HG03064 (cell line): ENCODE data around the gene NUDT7.
A peak's percentile ranks its signal among the peaks of the same experiment; 100 is the strongest.

ENCODE experiments used
- ATAC-seq: cut with Tn5 transposase; IDR thresholded peaks from one replicate; pipeline ENCODE4 v1.9.1; 2021; ENCODE audit warnings: low read depth; ENCODE audit not compliant: unreplicated experiment

Gene NUDT7

DNA sequence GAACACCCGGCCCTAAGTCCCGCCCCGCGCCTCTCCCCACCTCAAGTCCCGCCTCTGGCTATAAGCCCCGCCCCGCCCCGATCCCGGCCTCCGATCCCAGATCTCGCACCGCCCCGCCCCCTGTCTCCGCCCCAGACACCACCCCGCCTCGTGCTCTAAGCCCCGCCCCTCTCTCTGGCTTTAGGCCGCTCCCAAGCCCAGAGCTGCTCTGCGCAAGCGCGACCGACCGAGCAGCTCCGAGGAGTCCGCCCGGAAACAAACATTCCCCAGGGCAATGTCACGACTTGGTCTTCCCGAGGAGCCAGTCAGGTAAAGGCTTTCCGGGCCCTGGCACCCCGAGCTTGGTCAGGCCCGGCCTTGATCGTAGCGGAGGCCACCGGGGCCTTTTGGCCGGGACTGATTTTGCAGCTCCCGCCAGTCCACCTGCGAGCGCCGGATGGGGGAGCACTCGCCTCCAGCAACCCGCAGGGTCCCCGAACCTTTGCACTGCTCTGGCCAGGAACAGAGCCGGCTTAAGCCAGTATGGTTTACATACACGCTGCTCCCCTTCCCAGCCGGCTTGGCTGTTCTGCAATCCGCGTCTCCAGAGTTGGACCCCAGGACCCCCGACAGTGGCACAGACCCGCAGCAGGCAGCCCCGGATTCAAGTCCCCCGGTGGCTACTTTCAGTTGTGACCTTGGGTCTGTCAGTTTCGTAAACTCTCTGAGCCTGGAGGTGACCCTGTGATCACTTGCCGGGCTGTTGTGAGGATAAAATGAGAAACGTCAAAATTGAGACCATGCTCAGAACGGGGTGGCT, at the start of gene NUDT7:
TSS of gene NUDT7 (plus strand) at position 206 of the 799 bp plus-strand sequence. CDS start at position 275, 69 bp downstream.
- ATAC-seq = peak; percentile 94

DNA sequence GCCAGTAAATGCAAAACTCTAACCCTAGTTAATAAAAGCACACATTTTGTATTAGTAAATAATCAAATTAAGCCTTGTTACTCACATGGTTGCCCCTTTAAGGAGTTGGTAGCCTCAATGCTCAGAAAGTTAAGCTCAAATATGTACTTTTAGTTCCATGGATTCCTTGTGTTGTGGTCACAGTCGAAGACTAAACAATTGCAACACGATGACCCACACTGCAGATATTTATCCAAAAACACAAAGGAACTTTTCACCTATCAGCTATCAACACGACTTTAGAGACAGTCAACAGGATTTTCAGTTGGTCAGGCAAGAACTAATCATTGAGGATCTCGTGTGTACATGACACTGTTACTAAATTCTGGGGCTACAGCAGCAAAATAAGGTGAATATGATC, 47.4 kb upstream of the NUDT7 start:
- ATAC-seq = no peak

DNA sequence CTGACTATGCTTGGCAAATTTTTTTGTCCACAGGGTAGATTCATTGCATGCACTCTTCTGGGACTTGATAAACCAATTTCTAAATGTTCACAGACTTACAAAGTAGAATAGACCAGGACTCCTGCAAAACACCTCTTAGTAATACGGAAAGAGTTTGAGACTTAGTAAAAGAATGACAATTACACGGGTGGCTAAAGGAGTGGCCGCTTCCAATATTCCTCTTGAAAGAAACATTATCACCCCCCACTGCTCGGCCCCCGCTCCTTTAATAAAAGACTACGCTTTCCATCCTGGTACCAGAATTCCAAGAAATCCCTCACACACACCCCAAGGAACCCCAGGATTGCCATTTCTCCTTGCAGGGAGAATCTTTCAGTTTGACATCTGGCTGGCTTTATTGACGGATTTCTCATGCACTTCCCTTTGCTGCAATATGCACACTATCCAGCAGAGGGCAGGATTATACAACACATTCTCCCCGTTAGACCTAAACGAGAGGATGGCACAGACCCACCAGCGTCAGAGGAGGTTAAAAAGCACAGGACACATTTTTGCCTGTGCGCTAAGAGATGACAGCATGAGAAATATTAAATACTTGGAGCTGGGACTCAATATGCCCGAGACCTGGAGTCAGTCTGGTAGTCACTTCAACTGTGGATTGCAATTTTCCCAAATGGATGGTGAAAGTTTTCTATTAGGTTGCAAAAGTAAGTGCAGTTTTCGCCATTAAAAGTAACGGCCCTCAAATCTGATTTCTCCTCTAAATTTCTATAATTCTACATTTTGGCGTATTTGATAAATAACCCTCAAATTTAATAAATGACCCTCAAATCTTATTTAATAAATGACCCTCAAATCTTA, 46.6 kb upstream of the NUDT7 start:
- ATAC-seq = peak; percentile 67

DNA sequence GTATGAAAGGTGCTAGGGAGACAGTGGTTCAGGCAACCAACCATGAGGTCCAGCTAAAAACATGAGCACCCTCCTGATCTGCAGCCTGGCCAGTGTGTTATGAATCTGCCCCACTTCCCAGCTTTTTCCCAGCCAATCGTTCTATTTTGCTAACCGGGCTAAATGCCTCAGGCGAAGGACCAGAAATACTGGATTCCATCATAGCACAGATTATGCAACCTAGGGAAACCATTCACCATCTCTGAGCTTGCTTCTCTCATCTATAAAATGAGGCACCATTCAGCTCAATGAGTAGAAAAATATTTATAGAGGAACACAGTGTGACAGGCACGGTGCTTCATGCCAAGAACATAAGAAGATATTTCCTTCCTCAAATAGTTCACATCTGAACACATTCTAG, 45.2 kb upstream of the NUDT7 start:
- ATAC-seq = no peak

DNA sequence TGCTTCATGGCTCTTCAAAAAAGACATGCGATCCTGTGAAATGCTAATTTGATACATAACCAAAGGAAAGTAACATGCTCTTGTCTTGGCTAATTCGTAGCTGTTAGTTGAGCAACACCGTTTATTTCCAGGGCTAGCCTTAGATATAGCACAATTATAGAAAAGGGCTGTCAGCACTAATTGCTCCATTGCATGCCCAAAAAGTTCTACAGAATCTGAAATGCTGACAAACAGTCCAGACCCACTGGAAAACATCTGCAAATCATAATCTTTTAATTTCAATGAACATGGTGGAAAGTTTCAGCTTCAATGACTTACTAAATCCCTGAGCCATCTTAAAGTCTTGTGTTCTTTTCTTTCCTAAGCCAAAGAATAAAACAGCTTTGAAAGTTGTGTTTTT, 42.9 kb upstream of the NUDT7 start:
- no peak for ATAC-seq

DNA sequence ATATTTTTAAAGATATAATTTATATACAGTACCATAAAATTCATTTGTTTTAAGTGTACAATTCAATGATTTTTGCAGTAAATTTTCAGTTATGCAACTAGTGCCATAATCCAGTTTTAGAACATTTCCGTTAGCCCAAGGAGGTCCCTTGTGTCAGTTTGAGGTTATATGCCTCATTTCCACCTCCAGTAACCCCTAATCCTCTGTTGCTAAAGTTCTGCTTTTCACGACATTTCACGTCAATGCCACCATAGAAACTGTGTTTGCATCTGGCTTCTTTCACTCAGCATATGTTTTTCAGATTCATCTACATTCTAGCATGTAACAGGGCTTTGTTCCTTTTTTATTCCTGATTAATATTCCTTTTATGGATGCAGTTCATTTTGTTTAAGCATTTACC, 42.4 kb upstream of the NUDT7 start:
- ATAC-seq = no peak

DNA sequence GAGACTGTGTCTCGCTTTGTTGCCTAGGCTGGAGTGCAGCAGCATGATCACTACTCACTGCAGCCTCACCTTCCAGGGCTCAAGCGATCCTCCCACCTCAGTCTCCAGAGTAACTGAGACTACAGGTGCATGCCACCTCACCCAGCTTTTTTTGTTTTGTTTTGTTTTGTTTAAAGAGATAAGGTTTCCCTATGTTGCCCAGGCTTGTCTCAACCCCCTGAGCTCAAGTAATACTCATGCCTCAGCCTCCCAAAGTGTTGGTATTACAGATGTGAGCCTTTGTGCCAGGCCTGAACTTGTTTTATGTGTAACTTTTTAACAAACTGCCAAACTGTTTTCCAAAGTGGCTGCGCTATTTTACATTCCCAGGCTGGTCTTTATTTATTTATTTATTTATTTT, 41.8 kb upstream of the NUDT7 start:
- ATAC-seq = no peak

DNA sequence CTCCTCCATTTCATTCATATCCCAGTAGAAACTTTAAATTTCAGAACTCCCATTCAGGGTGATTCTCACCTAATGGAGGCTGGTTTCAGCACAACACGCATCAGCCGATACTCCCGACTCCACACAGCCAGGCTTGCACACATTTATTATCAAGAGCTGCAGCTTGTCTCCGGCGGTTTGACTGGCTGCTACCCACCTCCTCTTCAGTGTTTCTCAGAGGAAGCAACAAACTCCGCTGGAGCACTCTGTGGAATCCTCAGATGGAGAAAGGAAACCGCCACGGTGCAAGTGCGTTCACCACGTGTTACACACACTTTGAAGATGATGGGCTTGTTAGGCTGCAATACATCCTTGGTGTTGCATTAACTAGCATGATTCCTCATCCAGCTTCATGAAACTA, 39.7 kb upstream of the NUDT7 start:
- no peak for ATAC-seq

DNA sequence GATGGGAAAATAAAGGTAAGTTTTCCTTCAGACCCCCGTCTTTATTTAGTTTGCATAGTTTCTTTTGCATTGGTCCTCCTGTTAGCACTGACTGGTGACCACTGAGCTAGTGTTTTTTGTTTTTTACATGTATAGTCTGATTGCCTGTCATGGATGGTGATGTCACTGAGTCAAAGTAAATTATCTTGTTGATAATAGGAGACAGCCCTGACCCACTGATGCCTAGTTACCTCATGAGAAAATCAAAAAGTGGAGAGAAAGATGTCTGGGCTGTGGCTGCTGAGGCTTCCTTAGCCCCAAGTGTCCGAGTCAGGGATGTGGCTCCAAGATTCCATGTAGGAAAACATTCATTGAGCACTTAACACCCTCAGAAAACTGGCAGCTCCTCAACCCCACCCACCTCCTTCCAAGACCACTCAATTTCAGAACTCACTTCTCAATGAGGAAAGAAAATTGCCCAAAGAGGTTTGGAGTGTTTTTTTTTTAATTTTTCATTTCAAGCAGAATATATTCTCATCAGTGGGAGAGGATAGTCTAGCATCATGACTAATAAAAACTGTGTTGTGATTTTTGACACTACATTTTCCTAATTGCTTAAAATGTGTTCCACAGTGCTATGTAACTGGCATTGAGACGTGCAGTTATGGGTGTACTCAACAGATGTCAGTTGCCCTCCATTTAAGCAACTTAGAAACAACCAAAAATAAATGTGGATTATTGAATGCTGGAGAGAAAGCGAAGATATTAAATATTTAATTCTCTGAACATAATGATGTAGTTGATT, 38.7 kb upstream of the NUDT7 start:
- ATAC-seq = no peak

DNA sequence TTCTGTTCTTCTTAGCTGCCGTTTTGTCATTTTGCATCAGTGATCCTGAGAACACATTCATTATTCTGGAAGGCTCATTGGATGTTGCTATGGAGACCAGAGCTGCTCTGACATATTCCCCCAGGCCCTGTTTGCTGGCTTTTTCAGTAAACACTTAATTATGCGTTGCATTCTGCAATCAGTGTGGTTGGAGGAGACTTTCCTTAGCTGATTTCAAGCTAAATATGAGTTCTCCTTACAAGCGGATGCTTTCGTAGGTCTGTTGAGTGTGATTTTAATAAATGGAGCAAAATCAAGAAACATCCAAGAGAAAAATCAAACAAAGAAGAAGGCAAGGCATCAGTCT, 38.2 kb upstream of the NUDT7 start:
- ATAC-seq = no peak

DNA sequence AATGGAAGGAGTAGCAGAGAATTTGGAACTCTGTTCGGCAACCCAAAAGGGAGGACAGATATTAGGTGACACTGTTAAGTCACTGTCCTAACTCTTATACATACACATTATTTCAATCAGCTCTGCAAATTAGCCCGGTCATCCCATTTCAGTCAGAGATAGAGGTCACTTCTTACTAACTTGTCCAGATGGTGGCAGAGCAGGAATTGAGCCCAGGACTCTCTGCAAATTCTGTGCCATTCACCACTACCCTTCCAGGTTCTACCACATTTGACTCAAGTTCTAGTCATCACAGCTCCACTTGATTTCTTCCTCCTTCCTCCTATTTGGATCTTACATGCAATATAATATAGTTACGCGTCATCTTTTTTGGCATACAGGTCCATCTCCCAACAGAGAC, 35.9 kb upstream of the NUDT7 start:
- ATAC-seq = no peak

DNA sequence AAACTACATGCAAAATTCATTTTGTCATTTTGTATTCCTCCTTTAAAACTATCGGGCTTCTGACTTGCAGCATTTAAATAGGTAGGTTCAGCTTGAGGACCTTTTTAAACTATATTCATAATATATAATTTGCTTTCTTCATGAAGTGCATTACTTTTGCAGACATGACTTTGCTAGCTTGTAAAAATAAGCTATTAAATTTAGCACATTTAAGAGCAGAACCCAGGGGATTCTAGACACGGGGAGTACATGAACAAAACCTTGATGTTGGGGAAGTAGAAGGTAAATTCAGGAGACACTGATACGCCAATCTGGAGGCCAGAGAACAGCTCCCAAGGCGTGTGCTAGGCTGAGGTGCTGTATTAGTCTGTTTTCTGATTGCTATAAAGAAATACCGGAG, 32.3 kb upstream of the NUDT7 start:
- ATAC-seq = no peak

DNA sequence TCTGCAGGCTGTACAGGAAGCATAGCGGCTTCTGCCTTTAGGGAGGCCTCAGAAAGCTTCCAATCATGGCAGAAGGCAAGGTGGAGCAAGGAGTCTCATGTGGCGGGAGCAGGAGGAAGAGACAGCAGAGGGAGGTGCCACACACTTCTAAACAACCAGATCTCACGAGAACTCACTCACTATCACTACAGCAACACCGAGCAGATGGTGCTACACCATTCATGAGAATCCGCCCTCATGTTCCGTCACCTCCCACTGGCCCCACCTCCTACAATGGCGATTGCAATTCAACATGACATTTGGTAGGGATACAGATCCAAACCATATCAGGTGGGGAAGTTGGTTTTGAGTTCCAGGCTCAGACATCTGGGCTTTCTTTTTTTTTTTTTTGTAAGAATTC, 31.9 kb upstream of the NUDT7 start:
- no peak for ATAC-seq

DNA sequence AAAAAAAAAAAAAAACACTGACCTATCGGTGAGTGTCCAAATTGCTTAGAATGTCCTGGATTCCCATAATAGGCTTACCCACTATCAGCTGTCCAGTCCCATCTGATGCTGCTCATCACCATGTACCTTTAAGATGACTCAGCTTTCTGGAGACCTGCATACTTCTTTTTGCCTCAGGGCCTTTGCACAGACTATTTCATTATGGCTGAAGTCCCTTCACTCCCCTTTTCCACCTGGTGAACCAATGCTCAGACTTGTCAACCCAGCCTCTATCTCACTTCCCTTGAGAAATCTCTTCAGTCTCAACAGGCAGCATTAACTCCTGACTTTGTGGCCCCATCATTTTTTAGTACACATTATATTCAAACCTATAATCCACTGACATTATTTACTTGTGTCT, 29.7 kb upstream of the NUDT7 start:
- ATAC-seq = no peak

DNA sequence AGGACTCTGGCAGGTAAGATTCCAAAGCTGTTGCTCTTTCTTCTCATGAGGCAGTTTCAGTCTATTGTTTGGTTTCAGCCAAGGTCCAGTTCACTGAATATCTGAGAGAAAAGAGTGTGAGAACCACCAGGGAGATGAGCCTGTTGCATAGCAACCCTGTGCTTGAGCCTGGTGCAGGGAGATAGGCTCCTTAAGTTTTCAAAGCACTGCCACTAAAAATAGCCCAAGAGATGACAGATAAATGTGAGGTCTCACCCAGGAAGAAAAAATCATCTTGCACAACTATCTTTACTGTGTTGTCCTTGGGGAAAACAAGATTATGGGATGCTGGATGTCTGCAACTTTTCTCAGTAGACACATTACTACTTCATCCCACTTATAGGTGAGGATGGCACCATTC, 26.2 kb upstream of the NUDT7 start:
- no peak for ATAC-seq

DNA sequence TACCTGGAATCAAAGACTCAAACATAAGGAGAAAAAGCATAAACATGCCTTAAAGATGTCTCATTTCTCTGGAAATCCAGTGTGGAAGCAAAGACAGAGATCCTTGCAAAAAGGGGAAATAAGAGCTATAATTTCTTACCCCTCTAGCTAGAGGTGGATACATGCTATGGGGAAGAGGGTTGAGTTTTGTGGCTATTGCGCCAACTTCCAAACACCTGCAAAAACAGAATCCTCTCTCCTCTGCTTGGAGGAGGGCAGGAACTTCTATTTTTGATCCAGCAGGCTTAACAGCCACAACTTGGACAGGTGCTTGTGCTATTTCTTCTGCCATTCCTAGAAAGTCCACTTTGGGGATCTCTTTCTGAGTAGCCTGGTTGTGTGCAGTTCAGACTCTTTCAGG, 21.5 kb upstream of the NUDT7 start:
- no peak for ATAC-seq

DNA sequence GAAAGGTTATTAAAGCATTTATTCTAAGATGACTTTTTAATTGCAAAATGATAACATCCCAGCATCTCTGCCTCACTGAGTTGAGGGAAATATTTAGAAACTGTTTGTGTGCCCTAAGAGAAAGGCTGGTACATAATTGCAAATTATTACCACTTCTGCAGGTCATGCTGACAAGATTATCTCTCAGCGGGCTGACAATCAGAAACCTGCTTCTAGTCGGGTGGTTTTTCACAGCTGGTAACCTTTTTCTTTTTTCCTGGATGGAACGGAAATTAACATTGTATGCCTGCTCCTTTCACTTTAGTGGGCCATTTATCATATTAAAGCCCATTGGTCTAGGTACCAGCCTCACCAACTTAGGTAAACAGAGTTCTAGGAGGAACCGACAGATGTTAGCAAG, 17.0 kb upstream of the NUDT7 start:
- ATAC-seq = no peak

DNA sequence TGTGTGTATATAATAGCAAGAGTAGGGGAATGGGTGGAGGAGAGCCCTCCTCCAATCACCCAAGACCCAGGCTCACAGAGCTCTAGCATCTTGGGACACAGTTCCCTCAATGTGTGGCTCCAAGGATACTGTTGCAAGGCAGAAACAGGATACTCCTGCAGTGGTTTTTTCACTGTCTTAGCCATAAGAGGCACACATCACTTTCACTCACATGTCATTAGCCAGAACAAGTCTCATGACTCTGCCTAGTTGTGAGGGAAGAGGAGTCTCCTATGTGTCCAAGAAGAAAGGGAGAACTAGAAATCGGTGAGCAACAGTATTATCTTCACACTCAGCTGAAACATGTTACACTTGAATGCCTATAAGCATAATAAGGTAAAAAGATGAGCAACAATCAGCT, 11.1 kb upstream of the NUDT7 start:
- no peak for ATAC-seq

DNA sequence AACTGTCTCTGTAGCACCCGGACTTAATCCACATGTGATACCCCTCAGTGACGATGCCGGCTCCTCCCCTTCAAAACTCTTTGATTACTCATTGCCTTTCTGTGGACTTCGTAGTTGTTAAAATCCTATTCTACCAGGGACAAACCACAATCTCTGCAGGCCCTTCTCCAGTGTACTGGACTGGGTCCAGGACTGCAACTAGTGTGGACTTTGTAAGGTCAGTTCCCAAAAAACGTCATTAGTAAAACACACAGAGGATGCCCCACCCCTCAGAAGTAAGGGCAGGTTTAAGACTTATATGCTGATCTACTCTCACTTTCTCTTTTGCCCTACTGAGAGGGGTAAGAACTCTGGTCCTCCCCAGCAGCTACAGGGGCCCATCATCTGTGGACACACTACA, 10.5 kb upstream of the NUDT7 start:
- ATAC-seq = no peak

DNA sequence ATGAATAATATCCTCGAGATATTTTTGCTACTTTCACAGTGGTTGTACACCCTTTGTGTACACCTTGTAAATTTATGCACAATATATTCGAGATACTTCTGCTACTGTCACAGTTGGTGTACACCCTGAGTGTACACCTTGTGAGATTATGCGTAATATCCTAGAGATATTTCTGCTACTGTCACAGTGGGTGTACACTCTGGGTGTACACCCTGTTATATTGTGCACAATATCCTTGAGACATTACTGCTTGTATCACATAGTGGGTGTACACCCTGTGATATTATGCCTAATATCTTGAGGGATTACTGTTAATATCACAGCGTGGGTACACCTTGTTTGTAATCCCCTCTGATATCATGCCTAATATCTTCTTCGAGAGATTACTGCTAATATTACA, 7.2 kb upstream of the NUDT7 start:
- no peak for ATAC-seq

DNA sequence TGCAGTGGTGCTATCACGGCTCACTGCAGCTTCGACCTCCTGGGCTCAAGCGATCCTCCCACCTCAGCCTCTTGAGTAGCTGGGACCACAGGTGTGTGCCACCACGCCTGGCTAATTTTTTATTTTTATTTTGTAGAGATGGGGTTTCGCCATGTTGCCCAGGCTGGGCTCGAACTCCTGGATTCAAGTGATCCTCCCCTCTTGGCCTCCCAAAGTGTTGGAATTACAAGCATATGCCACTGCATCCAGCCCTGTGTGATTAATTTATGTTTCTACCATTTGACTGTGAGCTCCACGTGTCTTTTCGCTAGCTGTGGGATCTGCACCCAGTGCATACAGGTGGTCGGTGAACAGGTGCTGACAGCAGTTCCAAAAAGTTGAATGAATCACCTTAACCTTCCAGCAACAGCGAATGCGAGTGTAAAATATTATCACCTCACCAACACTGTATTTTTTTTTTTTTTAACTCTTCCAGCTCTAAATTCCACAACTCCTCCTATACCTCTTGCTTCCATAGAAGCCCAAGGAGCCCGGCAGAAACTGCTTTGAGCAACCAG, 484 bp upstream of the NUDT7 start:
- ATAC-seq = peak; percentile 11
